Naive B cell (primary cell): ENCODE measurements around the gene RNF41. TPM values are rescaled to one million over a fixed set of nuclear protein-coding genes. Genes with fewer than 3 reads are reported as not detected.
A peak's percentile ranks its signal among the peaks of the same experiment; 100 is the strongest.

Experiments used
- ATAC-seq, 2 donors: fragments of 150-1000 bp; cut with Tn5 transposase; 2 replicates each; pipeline ENCODE4 v1.10.0; 2021; ENCODE audit warnings: low read depth in 2 of 2, mild to moderate bottlenecking in 2 of 2, moderate library complexity in 2 of 2
- DNase-seq: peaks from one replicate; pipeline ENCODE4 v3.0.0; 2022
- H3K27ac Mint-ChIP-seq, 6 donors: one replicate each; pipeline ENCODE4 v1.8.0; 2020 to 2022; ENCODE audit warnings: mild to moderate bottlenecking in 6 of 6, mixed read lengths in 6 of 6, moderate library complexity in 5 of 6, inconsistent platforms in 2 of 6
- H3K27me3 Mint-ChIP-seq, 3 donors: one replicate each; pipeline ENCODE4 v1.8.0; 2021 to 2022; ENCODE audit warnings: mixed read lengths in 3 of 3, mild to moderate bottlenecking in 1 of 3
- H3K36me3 Mint-ChIP-seq, 2 donors: one replicate each; pipeline ENCODE4 v1.8.0; 2020 to 2022; ENCODE audit warnings: mixed read lengths in 2 of 2, inconsistent platforms in 1 of 2, mild to moderate bottlenecking in 1 of 2
- H3K4me1 Mint-ChIP-seq, 3 donors: one replicate each; pipeline ENCODE4 v1.8.0; 2020 to 2022; ENCODE audit warnings: mixed read lengths in 3 of 3, inconsistent platforms in 1 of 3, mild to moderate bottlenecking in 1 of 3, moderate library complexity in 1 of 3
- H3K4me3 Mint-ChIP-seq, 8 donors: one replicate each; pipeline ENCODE4 v1.8.0; 2020 to 2022; ENCODE audit warnings: mild to moderate bottlenecking in 8 of 8, mixed read lengths in 8 of 8, moderate library complexity in 8 of 8, inconsistent platforms in 2 of 8
- H3K9me3 Mint-ChIP-seq, 7 donors: one replicate each; pipeline ENCODE4 v1.8.0; 2020 to 2022; ENCODE audit warnings: mixed read lengths in 7 of 7, mild to moderate bottlenecking in 5 of 7, inconsistent platforms in 2 of 7, moderate library complexity in 1 of 7
- polyA plus RNA-seq, 6 donors: library from polyadenylated mRNA; unstranded; fragments of 300-500 nt; fragmentation: Illumina TruSeq; gene quantifications; one replicate each; pipeline ENCODE4 v1.2.3, GENCODE V29; 2021; ENCODE audit warnings: low read depth in 6 of 6

Gene RNF41
- polyA plus RNA-seq, 6 donors from 2014 or later = 95.2 to 136 (median 109) TPM

DNA sequence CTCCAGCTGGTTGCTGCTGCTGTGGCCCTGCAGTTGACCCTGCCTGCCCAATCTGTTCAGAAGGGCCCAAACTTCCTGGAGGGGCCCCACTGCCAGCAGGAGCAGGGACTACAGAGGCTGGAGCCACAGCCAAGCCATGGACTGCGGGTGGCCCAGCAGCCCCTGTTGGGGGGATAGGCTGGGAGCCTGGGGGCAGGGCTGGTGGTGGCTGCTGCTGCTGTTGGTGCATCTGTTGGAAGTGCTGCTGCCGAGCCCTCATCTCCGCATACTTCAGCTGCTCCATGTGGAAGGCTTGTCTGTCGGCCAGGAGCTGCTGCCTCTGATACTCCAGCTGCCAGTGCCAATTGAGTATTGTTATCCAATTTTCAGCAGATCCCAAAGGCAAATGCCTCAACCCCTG lies 56.4 kb downstream of the RNF41 start:
- ATAC-seq = no peak
- no peaks in the 10 kb centered on the region for H3K27me3 Mint-ChIP-seq
- H3K27ac Mint-ChIP-seq = peak overlapping the region in 2 of 6 donors; percentile 57 to 68
- peaks cover 11 to 48% of the 10 kb centered on the region in 2 donors for H3K36me3 Mint-ChIP-seq
- H3K4me3 Mint-ChIP-seq = peak overlapping the region in 1 of 8 donors; percentile 75
- no peak for DNase-seq
- H3K4me1 Mint-ChIP-seq = peaks cover 11 to 12% (median 12%) of the 10 kb centered on the region in 3 donors
- no peaks in the 10 kb centered on the region for H3K9me3 Mint-ChIP-seq

DNA sequence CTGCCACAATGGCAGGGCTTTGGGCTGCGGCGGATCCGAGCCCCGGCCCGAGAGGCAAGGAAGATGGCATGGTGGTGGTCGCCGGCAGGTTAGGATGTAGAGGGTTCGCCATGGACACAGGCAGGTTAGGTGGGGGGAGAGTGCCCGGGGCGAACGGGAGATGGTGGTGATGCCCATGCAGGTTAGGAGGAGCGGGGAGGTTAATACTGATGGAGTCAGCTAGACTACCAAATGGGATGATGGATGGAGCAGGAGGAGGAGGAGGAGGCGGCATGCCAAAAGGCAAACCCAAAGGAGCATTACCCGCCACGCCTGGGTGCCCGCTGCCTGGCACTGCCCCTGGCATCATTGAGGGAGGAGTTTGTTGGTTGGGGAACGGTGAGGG lies 57.4 kb downstream of the RNF41 start:
- peak overlapping the region in 1 of 6 donors; percentile 65 for H3K27ac Mint-ChIP-seq
- no peak for ATAC-seq
- no peak for DNase-seq
- H3K9me3 Mint-ChIP-seq = no peaks in the 10 kb centered on the region
- H3K4me1 Mint-ChIP-seq = peaks cover 22% of the 10 kb centered on the region in 3 donors
- H3K27me3 Mint-ChIP-seq = no peaks in the 10 kb centered on the region
- no peak overlapping the region for H3K4me3 Mint-ChIP-seq
- H3K36me3 Mint-ChIP-seq = peaks cover 4 to 44% of the 10 kb centered on the region in 2 donors

DNA sequence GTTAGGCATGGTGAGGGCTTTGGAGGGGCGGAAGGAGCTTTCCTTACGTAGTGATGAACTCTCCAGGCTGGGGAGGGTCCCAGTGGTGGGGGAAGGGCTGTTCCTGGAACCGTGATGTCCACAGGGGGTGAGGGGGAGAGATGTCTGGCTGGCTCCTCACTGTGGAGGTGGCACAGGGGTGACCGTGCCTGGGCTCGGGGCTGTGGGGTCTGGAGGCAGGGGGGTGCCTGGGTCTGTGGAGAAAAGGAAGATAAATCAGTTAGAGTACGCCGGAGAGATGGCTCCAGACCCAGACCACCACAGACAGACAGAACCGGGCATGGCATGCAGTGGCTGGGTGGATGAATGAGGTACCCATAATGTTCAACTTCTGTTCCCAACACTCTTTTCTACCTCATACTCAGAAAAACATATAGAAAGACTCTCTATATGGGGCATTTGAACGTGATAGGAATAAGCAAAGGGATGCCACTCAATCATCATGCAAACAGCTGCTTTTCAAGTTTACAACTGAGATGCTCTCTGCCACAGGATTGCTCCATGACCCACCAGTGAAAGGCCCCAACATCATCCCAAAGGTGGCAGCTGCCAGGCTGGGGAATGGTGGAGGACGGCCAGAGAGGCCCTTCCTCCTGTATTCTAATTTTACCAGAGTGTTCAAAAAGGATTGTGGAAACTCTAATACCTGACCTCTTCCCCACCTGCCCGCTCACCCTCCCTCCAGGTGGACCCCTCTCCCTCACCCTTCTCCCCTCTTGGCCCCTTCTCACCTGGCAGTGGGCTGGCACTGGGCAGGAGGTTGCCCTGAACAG lies 58.0 kb downstream of the RNF41 start:
- DNase-seq (no peak), ATAC-seq (no peak)
- Mint-ChIP-seq H3K4me3 (peak overlapping the region in 2 of 8 donors; percentile 3 to 12), H3K4me1 (peaks cover 28% of the 10 kb centered on the region in 3 donors), H3K27ac (peak overlapping the region in 2 of 6 donors; percentile 38 to 64), H3K27me3 (no peaks in the 10 kb centered on the region), H3K36me3 (peaks cover 4 to 43% of the 10 kb centered on the region in 2 donors), H3K9me3 (no peaks in the 10 kb centered on the region)

DNA sequence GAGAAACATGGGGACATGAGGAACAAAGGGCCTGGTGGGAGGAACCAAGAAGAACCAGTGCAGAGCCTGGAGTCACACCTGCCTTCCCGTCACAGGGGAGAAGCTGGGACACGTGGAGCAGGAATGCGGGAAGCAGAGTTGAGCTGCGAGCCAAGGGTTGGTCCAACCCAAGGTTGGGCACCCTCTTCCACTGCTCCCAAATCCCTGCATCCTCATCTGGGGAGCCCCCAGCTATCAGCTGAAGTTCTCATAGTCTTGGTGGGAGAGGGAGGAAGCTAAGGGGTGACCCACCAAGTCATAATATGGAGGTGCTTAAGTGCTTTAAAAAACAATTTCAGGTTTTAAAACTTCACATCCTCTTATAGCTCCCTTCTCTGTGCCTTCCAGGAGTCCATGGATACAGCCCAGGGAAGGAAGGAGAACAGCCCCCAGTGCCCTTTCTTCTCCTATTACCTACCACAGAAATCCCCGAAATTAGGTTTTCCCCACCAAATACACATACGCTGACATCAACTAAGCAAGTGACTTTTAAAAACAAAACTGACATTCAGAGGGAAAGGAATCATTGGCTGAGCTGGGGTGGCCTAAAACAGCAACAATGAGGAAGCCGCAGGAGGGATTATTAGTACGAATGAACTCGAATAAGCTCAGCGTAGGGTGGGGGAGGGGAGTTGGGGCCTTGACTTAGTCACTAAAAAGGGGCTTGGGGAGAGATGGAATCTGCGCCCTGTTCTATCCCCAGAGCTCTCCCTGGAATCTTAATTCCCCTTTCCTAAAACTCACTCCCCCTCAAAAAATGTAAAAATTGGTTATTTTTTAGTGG lies 59.0 kb downstream of the RNF41 start:
- H3K36me3 Mint-ChIP-seq = peaks cover 4 to 47% of the 10 kb centered on the region in 2 donors
- H3K4me1 Mint-ChIP-seq = peaks cover 31 to 35% (median 35%) of the 10 kb centered on the region in 3 donors
- H3K27me3 Mint-ChIP-seq = no peaks in the 10 kb centered on the region
- no peaks in the 10 kb centered on the region for H3K9me3 Mint-ChIP-seq
- ATAC-seq (no peak), DNase-seq (no peak)
- peak overlapping the region in 1 of 8 donors; percentile 35 for H3K4me3 Mint-ChIP-seq
- peak overlapping the region in 3 of 6 donors; percentile 69 to 98 (median 76) for H3K27ac Mint-ChIP-seq

DNA sequence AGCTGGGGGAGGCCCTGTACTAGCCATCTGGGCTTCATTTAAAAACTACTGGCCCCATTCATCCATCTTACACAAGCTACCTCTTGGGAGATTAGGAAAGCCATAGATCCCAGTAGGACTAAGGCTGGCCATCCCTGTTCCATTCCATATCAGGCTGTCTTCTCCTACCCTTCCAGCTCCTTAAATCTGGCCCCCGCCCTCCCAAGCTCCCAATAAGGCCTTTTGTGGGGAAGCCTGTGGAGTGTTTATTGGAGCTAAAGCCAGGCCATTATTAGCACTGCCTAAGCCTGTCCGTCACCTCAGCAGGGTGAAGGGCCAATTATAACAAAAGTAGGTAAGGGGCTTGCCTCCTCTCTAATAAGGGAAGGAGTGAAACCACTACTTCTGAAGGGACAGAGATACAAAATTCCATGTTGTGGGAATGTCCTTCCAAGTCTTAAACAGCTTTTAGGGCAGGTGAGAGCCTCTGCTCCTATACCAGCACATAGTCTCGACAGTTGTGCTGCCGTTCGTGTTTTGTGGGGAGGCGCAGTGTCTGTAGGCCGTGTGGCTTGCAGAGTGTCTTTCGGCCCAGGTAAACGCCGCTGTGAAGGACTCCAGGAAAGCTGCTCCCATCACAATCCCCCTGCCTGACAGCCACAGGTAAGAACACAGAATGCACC lies 59.9 kb downstream of the RNF41 start:
- Mint-ChIP-seq H3K36me3 (peaks cover 4 to 42% of the 10 kb centered on the region in 2 donors), H3K27me3 (no peaks in the 10 kb centered on the region), H3K4me3 (peak overlapping the region in 4 of 8 donors; percentile 16 to 90 (median 34)), H3K4me1 (peaks cover 39 to 42% (median 42%) of the 10 kb centered on the region in 3 donors), H3K27ac (peak overlapping the region in 4 of 6 donors; percentile 47 to 98 (median 82)), H3K9me3 (no peaks in the 10 kb centered on the region)
- DNase-seq = no peak
- no peak for ATAC-seq

DNA sequence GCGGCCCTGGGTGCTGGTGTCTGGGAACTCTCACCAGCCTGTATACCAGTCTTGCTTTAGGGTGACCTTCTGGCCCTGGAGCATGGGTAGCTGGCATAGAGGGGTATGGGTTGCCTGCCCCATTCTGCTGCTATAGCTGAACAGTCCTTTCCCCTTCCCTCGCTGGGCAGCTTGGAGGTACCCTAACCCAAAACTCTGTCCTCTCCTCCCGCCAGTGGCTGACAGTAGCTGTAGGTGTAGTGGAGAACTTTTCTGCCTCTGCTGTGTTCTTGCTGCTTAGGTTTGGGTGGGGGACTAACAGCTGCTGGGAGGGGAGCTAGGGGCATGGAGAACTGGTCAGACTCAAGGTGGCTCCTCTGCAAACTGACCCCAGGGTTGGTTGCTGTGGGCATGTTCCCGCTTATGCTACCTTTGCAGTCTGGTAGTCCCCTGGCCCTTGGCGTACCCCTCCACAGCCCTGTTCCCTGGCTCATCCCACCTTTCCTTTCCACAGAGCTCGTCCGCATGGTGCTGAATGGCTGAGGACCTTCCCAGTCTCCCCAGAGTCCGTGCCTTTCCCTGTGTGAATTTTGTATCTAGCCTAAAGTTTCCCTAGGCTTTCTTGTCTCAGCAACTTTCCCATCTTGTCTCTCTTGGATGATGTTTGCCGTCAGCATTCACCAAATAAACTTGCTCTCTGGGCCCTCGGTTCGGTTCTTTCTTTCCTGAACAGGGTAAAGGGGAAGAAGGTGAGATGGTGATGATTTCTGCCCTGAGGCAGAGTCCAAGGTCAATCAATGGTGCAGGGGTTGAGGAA lies 60.6 kb downstream of the RNF41 start:
- DNase-seq (no peak), ATAC-seq (no peak)
- H3K36me3 Mint-ChIP-seq = peaks cover 4 to 42% of the 10 kb centered on the region in 2 donors
- no peaks in the 10 kb centered on the region for H3K9me3 Mint-ChIP-seq
- H3K4me1 Mint-ChIP-seq = peaks cover 39 to 44% (median 42%) of the 10 kb centered on the region in 3 donors
- peak overlapping the region in 5 of 6 donors; percentile 47 to 98 (median 89) for H3K27ac Mint-ChIP-seq
- peak overlapping the region; percentile 40 to 100 (median 95) for H3K4me3 Mint-ChIP-seq
- H3K27me3 Mint-ChIP-seq = no peaks in the 10 kb centered on the region

DNA sequence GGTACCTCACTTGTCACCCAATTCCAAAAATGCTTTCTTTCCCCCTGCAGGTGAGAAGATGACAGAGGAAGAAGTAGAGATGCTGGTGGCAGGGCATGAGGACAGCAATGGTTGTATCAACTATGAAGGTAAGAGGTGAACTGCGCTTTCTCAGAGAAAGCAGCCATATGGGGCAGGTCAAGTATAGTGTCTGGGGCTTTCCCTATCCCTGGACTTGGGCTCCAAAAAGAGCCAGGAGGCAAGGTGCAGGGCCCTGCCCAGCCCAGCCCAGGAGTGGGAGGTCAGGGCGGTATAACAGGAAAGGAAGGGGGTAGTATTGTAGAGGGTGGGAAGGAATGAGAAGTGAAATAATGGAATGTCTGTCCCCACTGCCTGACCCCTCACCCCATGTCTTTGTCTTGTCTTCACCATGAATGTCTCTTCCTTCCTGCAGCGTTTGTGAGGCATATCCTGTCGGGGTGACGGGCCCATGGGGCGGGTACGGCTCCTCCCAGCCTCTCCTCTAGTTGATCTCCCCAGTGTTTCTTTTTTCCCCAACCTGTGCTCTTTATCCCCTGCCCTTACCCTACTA lies 61.4 kb downstream of the RNF41 start:
- DNase-seq (no peak), ATAC-seq (no peak)
- Mint-ChIP-seq H3K9me3 (no peaks in the 10 kb centered on the region), H3K4me3 (peak overlapping the region; percentile 40 to 100 (median 95)), H3K36me3 (peaks cover 4 to 42% of the 10 kb centered on the region in 2 donors), H3K27ac (peak overlapping the region; percentile 67 to 99 (median 95)), H3K4me1 (peaks cover 44 to 52% (median 47%) of the 10 kb centered on the region in 3 donors), H3K27me3 (no peaks in the 10 kb centered on the region)

DNA sequence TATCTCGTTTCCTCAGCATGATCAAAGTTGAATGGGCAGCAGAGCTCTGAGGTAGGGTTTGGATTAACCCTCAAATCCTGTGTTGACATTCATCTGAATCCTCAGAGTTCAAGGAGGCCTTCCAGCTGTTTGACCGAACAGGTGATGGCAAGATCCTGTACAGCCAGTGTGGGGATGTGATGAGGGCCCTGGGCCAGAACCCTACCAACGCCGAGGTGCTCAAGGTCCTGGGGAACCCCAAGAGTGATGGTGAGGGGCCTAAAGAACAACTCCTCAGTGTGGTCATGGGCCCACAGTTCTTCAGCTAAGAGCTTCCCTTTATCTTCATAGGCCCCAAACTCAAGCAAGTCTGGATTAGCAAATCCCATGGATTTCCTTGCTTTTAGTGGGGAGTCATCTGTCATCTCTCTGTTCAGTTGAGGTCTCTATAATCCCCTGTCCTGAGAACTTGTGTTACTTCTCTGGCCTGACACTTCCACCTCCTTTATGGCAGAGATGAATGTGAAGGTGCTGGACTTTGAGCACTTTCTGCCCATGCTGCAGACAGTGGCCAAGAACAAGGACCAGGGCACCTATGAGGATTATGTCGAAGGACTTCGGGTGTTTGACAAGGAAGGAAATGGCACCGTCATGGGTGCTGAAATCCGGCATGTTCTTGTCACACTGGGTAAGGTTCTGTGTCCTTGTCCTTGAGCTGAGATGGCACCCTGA lies 62.1 kb downstream of the RNF41 start:
- peak overlapping the region; percentile 90 to 100 (median 98) for H3K4me3 Mint-ChIP-seq
- peaks cover 4 to 41% of the 10 kb centered on the region in 2 donors for H3K36me3 Mint-ChIP-seq
- DNase-seq (no peak), ATAC-seq (no peak)
- H3K4me1 Mint-ChIP-seq = peaks cover 46 to 57% (median 48%) of the 10 kb centered on the region in 3 donors
- H3K9me3 Mint-ChIP-seq = no peaks in the 10 kb centered on the region
- no peaks in the 10 kb centered on the region for H3K27me3 Mint-ChIP-seq
- peak overlapping the region; percentile 98 to 100 (median 98) for H3K27ac Mint-ChIP-seq

DNA sequence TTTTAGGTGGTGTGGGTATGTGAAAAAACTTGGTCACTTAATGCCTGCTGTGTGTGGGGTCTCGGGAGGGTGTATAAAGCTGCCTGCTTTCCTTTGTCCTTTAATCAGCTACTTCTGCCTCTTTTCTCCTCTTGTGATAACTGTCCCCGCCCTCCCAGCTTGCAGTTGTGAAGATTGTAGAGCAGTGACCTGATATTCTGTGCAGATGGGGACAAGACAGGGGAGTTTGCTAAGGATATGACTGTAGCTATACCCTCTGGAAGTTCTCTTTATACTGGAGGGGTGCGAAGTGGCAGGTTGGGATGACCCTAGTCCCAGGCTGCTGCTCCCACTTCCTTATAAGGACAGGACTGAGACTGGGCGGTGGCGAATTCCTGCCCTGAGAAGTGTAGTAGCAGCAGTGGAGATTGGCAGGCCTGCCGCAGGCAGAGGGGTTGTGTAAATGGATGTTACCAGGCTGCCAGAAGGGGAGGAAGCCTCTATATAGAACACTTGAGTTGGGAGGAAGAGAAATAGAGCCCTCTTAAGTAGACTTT lies 62.7 kb downstream of the RNF41 start:
- Mint-ChIP-seq H3K9me3 (no peaks in the 10 kb centered on the region), H3K36me3 (peaks cover 0 to 35% of the 10 kb centered on the region in 2 donors), H3K4me1 (peaks cover 46 to 57% (median 48%) of the 10 kb centered on the region in 3 donors)

DNA sequence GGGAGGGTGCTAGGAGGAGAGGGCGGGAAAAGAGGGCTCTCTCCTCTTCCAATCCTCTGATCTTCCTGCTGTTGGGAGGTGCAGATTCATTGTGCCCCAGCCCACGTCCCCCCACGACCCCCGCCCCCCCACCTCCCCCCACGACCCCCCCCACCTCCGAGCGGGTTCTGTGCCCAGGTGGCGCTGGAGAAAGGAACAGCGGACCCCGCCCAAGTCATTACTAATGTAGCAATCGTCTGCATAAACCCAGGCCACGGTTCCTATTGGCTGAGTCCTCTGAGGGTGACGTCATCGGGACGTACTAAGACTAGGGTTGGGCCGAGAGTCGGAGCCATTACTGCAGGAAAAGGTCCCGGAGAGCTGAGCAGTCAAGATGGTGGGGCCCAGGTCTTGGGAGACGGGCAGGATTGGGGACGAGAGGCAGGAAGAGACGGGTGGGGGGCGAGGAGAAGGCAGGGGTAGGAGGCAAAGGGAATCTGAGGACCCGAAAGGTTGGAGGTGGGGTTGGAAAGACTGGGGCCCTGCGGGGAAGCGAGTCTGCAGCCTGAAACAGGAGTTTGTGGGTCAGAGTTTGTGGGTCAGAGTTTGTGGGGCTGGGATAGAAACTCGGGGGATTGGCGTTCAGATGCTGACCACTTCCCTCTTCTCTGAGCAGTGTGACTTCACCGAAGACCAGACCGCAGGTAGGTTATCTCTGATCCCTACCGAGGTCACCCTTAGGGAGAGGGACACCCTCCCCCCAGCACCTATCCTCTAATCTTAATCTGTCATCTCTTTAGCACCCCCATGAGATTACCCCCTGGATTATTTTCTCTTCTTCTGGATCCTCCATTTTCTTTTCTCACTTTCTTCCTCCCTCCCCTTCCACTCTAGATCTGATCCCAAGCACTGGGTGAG lies 63.4 kb downstream of the RNF41 start, which contains the start of gene MYL6:
Gene MYL6 (plus strand): TSS at position 331 of the 897 bp plus-strand sequence. CDS start 43 bp downstream, at position 374.
- peak; percentile 90 to 92 for ATAC-seq
- Mint-ChIP-seq H3K4me1 (peaks cover 48 to 58% (median 49%) of the 10 kb centered on the region in 3 donors), H3K27me3 (no peaks in the 10 kb centered on the region), H3K27ac (peak within 1 kb of the TSS; percentile 98 to 100 (median 98)), H3K9me3 (no peaks in the 10 kb centered on the region), H3K4me3 (peak within 1 kb of the TSS; percentile 90 to 100 (median 98)), H3K36me3 (peaks cover 0 to 28% of the 10 kb centered on the region in 2 donors)
- peak; percentile 90 for DNase-seq

More for the DNA sequence above, 62.7 kb downstream of the RNF41 start:
- no peaks in the 10 kb centered on the region for H3K27me3 Mint-ChIP-seq
- peak overlapping the region; percentile 90 to 100 (median 98) for H3K4me3 Mint-ChIP-seq
- ATAC-seq = no peak
- H3K27ac Mint-ChIP-seq = peak overlapping the region; percentile 98 to 100 (median 98)
- DNase-seq = no peak
